Measurements from ENCODE around the gene FOXO1. TPM values are rescaled to one million over a fixed set of nuclear protein-coding genes. Genes with fewer than 3 reads are reported as not detected.

Gene FOXO1
- total RNA-seq, 1 experiment from 2014 or later, result 12.2 TPM

- RAD21 ChIA-PET (ENCODE audit: low non-redundant PET in 1 of 2, low total read pairs in 2 of 2, uncharacterized antibody in 2 of 2, unreplicated experiment in 2 of 2), result no interaction called here
- Histone ChIP-seq H3K27me3 (ENCODE audit: insufficient read depth, low read length) (no peaks in the 10 kb centered on the region), H3K36me3 (ENCODE audit: control insufficient read depth in 1 of 2, insufficient read depth in 2 of 2, low read length in 2 of 2) (no peaks in the 10 kb centered on the region), H3K27ac (ENCODE audit: low read depth, low read length) (no peak overlapping the region), H3K79me2 (ENCODE audit: insufficient read depth, low read length) (0 out of 2 replicates have a peak, but pooled peaks cover 5% of the 10 kb centered on the region), H2AFZ (ENCODE audit: low read depth, low read length, poor library complexity, severe bottlenecking) (no peak overlapping the region), H3K9me2 (ENCODE audit: insufficient read depth) (no peaks in the 10 kb centered on the region), H4K20me1 (ENCODE audit: insufficient read depth) (no peaks in the 10 kb centered on the region; the same call in 1 of the 2 replicates), H3K9me3 (ENCODE audit: control insufficient read depth in 1 of 2, insufficient read depth in 1 of 2, low read depth in 1 of 2, low read length in 2 of 2) (no peaks in the 10 kb centered on the region), H3K9ac (ENCODE audit: low read length) (no peak overlapping the region), H3K4me3 (replicated peaks in 1 of 2; ENCODE audit: low read depth in 1 of 2, low read length in 2 of 2) (no peak overlapping the region), H3K4me1 (ENCODE audit: control insufficient read depth in 1 of 2, insufficient read depth in 2 of 2, low read length in 2 of 2) (peaks cover 0 to 5% of the 10 kb centered on the region in 2 experiments; a peak in 1 of 4 replicates), H3K4me2 (ENCODE audit: low read length) (no peak overlapping the region)
- CTCF ChIA-PET, result no interaction called here
- TF ChIP-seq YY1 (IDR thresholded peaks at IDR 0.05; ENCODE audit: extremely low read depth, insufficient replicate concordance, low read depth, low read length) (no peak), SRF (IDR thresholded peaks at IDR 0.05; ENCODE audit: low read depth) (no peak), POLR2AphosphoS5 (IDR thresholded peaks at IDR 0.05; ENCODE audit: low read depth, low read length) (no peak), CTCF (IDR thresholded peaks at IDR 0.05 in 2 of 3, conservative IDR thresholded peaks at IDR 0.05 in 1 of 3; ENCODE audit: borderline replicate concordance in 1 of 3, insufficient read depth in 1 of 3, low read depth in 2 of 3, low read length in 2 of 3) (no peak), EZH2phosphoT487 (IDR thresholded peaks at IDR 0.05; ENCODE audit: borderline replicate concordance) (no peak), TCF7L2 (IDR thresholded peaks at IDR 0.05; ENCODE audit: borderline replicate concordance, extremely low read depth, insufficient read depth, insufficient read length) (no peak), EZH2 (IDR thresholded peaks at IDR 0.05) (no peak), ZFX (IDR thresholded peaks at IDR 0.05) (no peak), FOSL1 (IDR thresholded peaks at IDR 0.05; ENCODE audit: low read depth) (no peak), MAX (IDR thresholded peaks at IDR 0.05) (no peak), JUND (IDR thresholded peaks at IDR 0.05) (no peak), ELF1 (IDR thresholded peaks at IDR 0.05; ENCODE audit: borderline replicate concordance, low read depth) (no peak), CBX3 (IDR thresholded peaks at IDR 0.05; ENCODE audit: low read depth) (no peak), ATF3 (IDR thresholded peaks at IDR 0.05) (no peak), SIN3A (IDR thresholded peaks at IDR 0.05; ENCODE audit: low read depth) (no peak)
- intact Hi-C loops (cut with micrococcal nuclease), result no loop called here
- BruUV-seq (replicated peaks), result no TSS peak
- DNase-seq (ENCODE audit: low read depth, low spot score) (no peak), ATAC-seq (no peak)
- POLR2A ChIA-PET, result no interaction called here
These were observed 42.1 kb downstream of the FOXO1 start for GRCh38 chr13:40624383-40624782.

All from HCT116 (cell line).